Nephron (organoid): ENCODE data around the gene CPE.

Experiments
- H3K27ac Mint-ChIP-seq, 3 experiments: 2 replicates each; pipeline ENCODE4 v1.8.0; 2020; ENCODE audit warnings: mixed read lengths in 3 of 3, mild to moderate bottlenecking in 2 of 3, moderate library complexity in 1 of 3
- H3K27me3 Mint-ChIP-seq: 2 replicates; pipeline ENCODE4 v1.8.0; 2021; ENCODE audit warnings: low read depth, mild to moderate bottlenecking, moderate library complexity, mixed read lengths
- H3K36me3 Mint-ChIP-seq: 2 replicates; pipeline ENCODE4 v1.8.0; 2020; ENCODE audit warnings: low read depth, mixed read lengths
- H3K4me1 Mint-ChIP-seq: 2 replicates; pipeline ENCODE4 v1.8.0; 2020; ENCODE audit warnings: mixed read lengths
- H3K4me3 Mint-ChIP-seq, 3 experiments: 2 replicates each; pipeline ENCODE4 v1.8.0; 2020; ENCODE audit warnings: mild to moderate bottlenecking in 3 of 3, mixed read lengths in 3 of 3, moderate library complexity in 2 of 3
- H3K9me3 Mint-ChIP-seq: 2 replicates; pipeline ENCODE4 v1.8.0; 2020; ENCODE audit warnings: mixed read lengths
- CTCF ChIP-seq, 3 experiments: fragments of 200-600 bp; sonication (generic); IDR thresholded peaks; one replicate each; pipeline ENCODE4 v1.5.0; 2021; ENCODE audit warnings: antibody characterized with exemption in 3 of 3; ENCODE audit not compliant: unreplicated experiment in 3 of 3

Gene CPE

DNA sequence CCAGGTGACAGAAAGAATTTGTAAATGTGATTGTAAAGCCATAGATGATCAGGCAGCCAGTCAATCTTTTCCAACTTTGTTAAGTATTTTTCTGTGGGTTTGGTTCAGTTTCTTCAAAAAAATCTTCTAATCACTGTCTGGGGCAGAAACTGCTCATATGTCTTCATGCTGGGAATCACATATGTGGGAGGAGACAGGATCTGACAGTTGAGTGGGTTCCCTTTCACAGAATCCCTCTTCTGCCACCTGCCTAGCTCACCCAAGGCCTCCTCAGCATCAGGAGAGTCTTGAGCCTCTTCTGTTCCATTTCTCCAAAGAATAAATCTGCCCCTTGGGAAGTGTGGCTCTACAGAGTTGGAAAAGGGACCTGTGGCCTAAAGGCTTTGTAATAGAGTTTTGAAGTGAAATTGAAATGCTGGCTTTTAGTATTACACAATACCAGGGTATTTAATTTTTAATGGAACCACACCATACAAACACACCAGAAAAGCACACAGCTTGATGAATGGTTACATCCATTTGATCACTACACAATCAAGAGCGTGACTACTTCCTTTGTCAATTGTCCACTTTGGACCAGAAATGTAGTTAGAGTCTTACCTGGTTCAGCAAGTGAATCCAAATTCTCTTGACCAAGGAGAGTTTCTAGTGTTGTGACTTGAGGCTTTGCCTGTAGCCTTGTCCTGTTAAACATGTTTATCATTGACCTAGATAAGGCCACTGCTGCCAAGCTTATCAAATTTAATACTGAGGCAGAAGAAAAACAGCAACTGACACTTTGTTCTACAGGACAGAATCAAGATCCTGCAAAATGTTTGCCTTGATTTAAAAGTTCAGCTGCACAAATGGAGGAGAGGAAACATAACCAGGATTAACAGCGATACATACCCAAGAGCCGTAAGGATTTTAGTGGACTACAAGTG is 30.9 kb upstream of the CPE start:
- H3K27me3 Mint-ChIP-seq, result no peaks in the 10 kb centered on the region
- TF ChIP-seq CTCF (IDR thresholded peaks at IDR 0.05; ENCODE audit: unreplicated experiment in 3 of 3), result no peak
- H3K4me3 Mint-ChIP-seq, result no peak overlapping the region
- H3K36me3 Mint-ChIP-seq, result peaks cover 10% of the 10 kb centered on the region
- H3K9me3 Mint-ChIP-seq, result peaks cover 5% of the 10 kb centered on the region
- H3K27ac Mint-ChIP-seq, result no peak overlapping the region
- H3K4me1 Mint-ChIP-seq, result no peaks in the 10 kb centered on the region

GRCh38 chr4:165351359-165352130 is 27.3 kb upstream of the CPE start:
- no peaks in the 10 kb centered on the region for H3K4me1 Mint-ChIP-seq
- H3K27ac Mint-ChIP-seq, result no peak overlapping the region
- H3K27me3 Mint-ChIP-seq, result no peaks in the 10 kb centered on the region
- H3K4me3 Mint-ChIP-seq, result no peak overlapping the region
- H3K9me3 Mint-ChIP-seq, result peaks cover 7% of the 10 kb centered on the region
- no peaks in the 10 kb centered on the region for H3K36me3 Mint-ChIP-seq
- no peak for TF ChIP-seq CTCF (IDR thresholded peaks at IDR 0.05; ENCODE audit: unreplicated experiment in 3 of 3)

DNA sequence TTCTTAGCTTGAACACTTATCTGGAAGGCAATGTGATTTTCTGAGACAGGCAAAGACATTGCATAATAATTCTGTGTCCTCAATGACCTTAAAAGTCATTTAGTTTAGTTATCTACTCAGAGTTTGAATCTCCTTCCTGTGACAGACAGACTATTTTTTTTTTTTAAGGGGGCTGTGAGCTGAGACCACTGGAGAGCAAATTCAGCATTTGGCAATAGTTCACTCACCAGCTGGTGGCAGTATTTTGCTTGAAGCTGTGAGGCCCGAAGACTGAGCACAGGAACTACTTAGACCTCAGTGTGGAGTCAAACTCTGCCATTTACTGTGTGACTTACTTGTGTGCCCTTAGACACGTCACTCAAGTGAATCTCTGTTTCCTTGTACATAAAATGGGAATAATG is 22.9 kb upstream of the CPE start:
- no peaks in the 10 kb centered on the region for H3K36me3 Mint-ChIP-seq
- H3K27me3 Mint-ChIP-seq, result no peaks in the 10 kb centered on the region
- H3K9me3 Mint-ChIP-seq, result peaks cover 5% of the 10 kb centered on the region
- peaks cover 10% of the 10 kb centered on the region for H3K4me1 Mint-ChIP-seq
- peak; percentile 46 to 65 (median 48) for TF ChIP-seq CTCF (IDR thresholded peaks at IDR 0.05; ENCODE audit: unreplicated experiment in 3 of 3)
- no peak overlapping the region for H3K4me3 Mint-ChIP-seq
- H3K27ac Mint-ChIP-seq, result peak overlapping the region in 1 of 3 experiments; percentile 33

GRCh38 chr4:165359506-165359905 is 19.3 kb upstream of the CPE start:
- no peaks in the 10 kb centered on the region for H3K36me3 Mint-ChIP-seq
- H3K27ac Mint-ChIP-seq, result no peak overlapping the region
- H3K27me3 Mint-ChIP-seq, result peaks cover 3% of the 10 kb centered on the region
- TF ChIP-seq CTCF (IDR thresholded peaks at IDR 0.05; ENCODE audit: unreplicated experiment in 3 of 3), result no peak
- H3K9me3 Mint-ChIP-seq, result no peaks in the 10 kb centered on the region
- peaks cover 23% of the 10 kb centered on the region for H3K4me1 Mint-ChIP-seq
- no peak overlapping the region for H3K4me3 Mint-ChIP-seq

GRCh38 chr4:165360041-165360695 is 18.6 kb upstream of the CPE start:
- Mint-ChIP-seq H3K27ac (peak overlapping the region in 1 of 3 experiments; percentile 11), H3K36me3 (no peaks in the 10 kb centered on the region), H3K4me1 (peaks cover 23% of the 10 kb centered on the region), H3K4me3 (no peak overlapping the region), H3K27me3 (peaks cover 3% of the 10 kb centered on the region), H3K9me3 (no peaks in the 10 kb centered on the region)
- TF ChIP-seq CTCF (IDR thresholded peaks at IDR 0.05; ENCODE audit: unreplicated experiment in 3 of 3), result no peak
